Body of pancreas (tissue), 4 donors: ENCODE results near the gene NUP93. TPM values are rescaled to one million over a fixed set of nuclear protein-coding genes. Genes with fewer than 3 reads are reported as not detected.
"Not testable (repeated sequence)": the region's sequence is repeated elsewhere in the genome, so short reads cannot be mapped to it uniquely, and the experiment has no call there.

Experiments used
- ATAC-seq: fragments of 150-250 bp; one replicate; pipeline ENCODE4 v1.9.1; 2016
- DNase-seq, 4 donors: peaks; one replicate each; pipeline ENCODE4 v3.0.0-alpha.2; 2019
- H3K27ac ChIP-seq, 4 donors: fragments of 200-600 bp; sonication (generic); 1 replicate in 3 of 4; 2 replicates in 1 of 4; pipeline versions ENCODE4 v1.5.1 to v1.6.1; 2016 to 2019; ENCODE audit warnings: mild to moderate bottlenecking in 1 of 4, mixed read lengths in 1 of 4, moderate library complexity in 1 of 4
- H3K27me3 ChIP-seq, 2 donors: fragments of 200-600 bp; sonication (generic); one replicate each; pipeline ENCODE4 v1.6.0; 2016; ENCODE audit warnings: mild to moderate bottlenecking in 1 of 2
- H3K36me3 ChIP-seq, 2 donors: fragments of 200-600 bp; sonication (generic); replicated peaks in 1 of 2; 2 replicates each; pipeline ENCODE4 v1.5.1; 2016; ENCODE audit warnings: low read depth in 2 of 2; ENCODE audit not compliant: insufficient read depth in 1 of 2
- H3K4me1 ChIP-seq: fragments of 200-600 bp; sonication (generic); one replicate; pipeline ENCODE4 v1.6.0; 2016
- H3K4me3 ChIP-seq, 2 donors: fragments of 200-600 bp; sonication (generic); 1 replicate in 1 of 2; 2 replicates in 1 of 2; pipeline ENCODE4 v1.5.1; 2016 to 2019
- H3K9me3 ChIP-seq, 3 donors: fragments of 200-600 bp; sonication (generic); 1 replicate in 2 of 3; 2 replicates in 1 of 3; pipeline ENCODE4 v1.5.1; 2016
- CTCF ChIP-seq, 7 experiments: fragments of 450-650 bp in 4 of 7; fragments of 200-600 bp in 3 of 7; sonication (generic) in 3 of 7; IDR thresholded peaks; one replicate each; pipeline ENCODE4 v1.5.1; 2016 to 2019; ENCODE audit warnings: antibody characterized with exemption in 7 of 7
- POLR2A ChIP-seq, 3 donors: fragments of 450-650 bp; IDR thresholded peaks; one replicate each; pipeline ENCODE4 v1.6.1; 2016; ENCODE audit warnings: antibody characterized with exemption in 3 of 3, mild to moderate bottlenecking in 2 of 3
- WGBS, 2 donors: methylation state at CpG; one replicate each; pipeline ENCODE4 v1.1.5; 2017; 5-methylcytosine and 5-hydroxymethylcytosine counted together
- intact Hi-C: fragments of 100-400 bp; cut with DNase I; formaldehyde crosslinking; loops from one replicate; pipeline ENCODE4 v1.15.1; 2023
- total RNA-seq, 2 donors: library from RNA; depleted of rRNA; stranded (reverse); fragments of >200 nt; gene quantifications; one replicate each; pipeline ENCODE4 v1.1.0, GENCODE V29; 2016

Gene NUP93
- total RNA-seq, 2 donors from 2014 or later: 12.2 to 19.1 TPM

GRCh38 chr16:56810954-56811353 lies 81.0 kb downstream of the NUP93 start:
- no peak for TF ChIP-seq POLR2A (IDR thresholded peaks at IDR 0.05)
- no peak for TF ChIP-seq CTCF (IDR thresholded peaks at IDR 0.05)
- no peaks in the 10 kb centered on the region for H3K27me3 ChIP-seq
- ATAC-seq: no peak
- DNase-seq: no peak
- H3K36me3 ChIP-seq: no peaks in the 10 kb centered on the region
- intact Hi-C loops: no loop called here
- no peak overlapping the region for H3K4me3 ChIP-seq
- H3K27ac ChIP-seq: no peak overlapping the region
- no peaks in the 10 kb centered on the region for H3K9me3 ChIP-seq
- H3K4me1 ChIP-seq: peaks cover 18% of the 10 kb centered on the region

- intact Hi-C loops, H3K4me3 ChIP-seq, H3K9me3 ChIP-seq, DNase-seq, H3K27me3 ChIP-seq, H3K27ac ChIP-seq, H3K36me3 ChIP-seq, ATAC-seq: not testable (repeated sequence)
- H3K4me1 ChIP-seq: peaks cover 20% of the 10 kb centered on the region
- 92 to 93% methylated on average over 5 of the region's 5 CpGs for WGBS, 2 donors
Measured at GRCh38 chr16:56811602-56812001, 81.7 kb downstream of the NUP93 start.

- no peaks in the 10 kb centered on the region for H3K9me3 ChIP-seq
- DNase-seq (no peak), ATAC-seq (no peak)
- intact Hi-C loops: no loop called here
- H3K36me3 ChIP-seq: no peaks in the 10 kb centered on the region
- no peaks in the 10 kb centered on the region for H3K27me3 ChIP-seq
- no peak overlapping the region for H3K27ac ChIP-seq
- no peak overlapping the region for H3K4me3 ChIP-seq
- TF ChIP-seq CTCF (IDR thresholded peaks at IDR 0.05): no peak
- no peak for TF ChIP-seq POLR2A (IDR thresholded peaks at IDR 0.05)
- peaks cover 20% of the 10 kb centered on the region for H3K4me1 ChIP-seq
Measured at GRCh38 chr16:56812884-56813283, 83.0 kb downstream of the NUP93 start.

GRCh38 chr16:56814537-56815432 lies 84.9 kb downstream of the NUP93 start:
- Histone ChIP-seq H3K27ac (peak overlapping the region in 3 of 4 donors; percentile 8 to 67 (median 52)), H3K4me1 (peaks cover 20% of the 10 kb centered on the region), H3K36me3 (no peaks in the 10 kb centered on the region), H3K9me3 (no peaks in the 10 kb centered on the region), H3K27me3 (no peaks in the 10 kb centered on the region), H3K4me3 (no peak overlapping the region)
- ATAC-seq: peak; percentile 70
- TF ChIP-seq POLR2A (IDR thresholded peaks at IDR 0.05) (no peak), CTCF (IDR thresholded peaks at IDR 0.05) (no peak)
- WGBS, 2 donors: 72 to 78% methylated on average over 9 of the region's 9 CpGs
- intact Hi-C loops: no loop called here
- peak in 2 of 4 donors; percentile 9 to 18 for DNase-seq

- Histone ChIP-seq H3K4me1 (peaks cover 20% of the 10 kb centered on the region), H3K27ac (peak overlapping the region in 2 of 4 donors; percentile 14 to 67), H3K36me3 (no peaks in the 10 kb centered on the region), H3K4me3 (no peak overlapping the region), H3K9me3 (no peaks in the 10 kb centered on the region), H3K27me3 (no peaks in the 10 kb centered on the region)
- DNase-seq (peak in 2 of 4 donors; percentile 23 to 26), ATAC-seq (peak; percentile 32)
- TF ChIP-seq POLR2A (IDR thresholded peaks at IDR 0.05) (no peak), CTCF (IDR thresholded peaks at IDR 0.05) (no peak)
- intact Hi-C loops: no loop called here
Measured at GRCh38 chr16:56815721-56816120, 85.8 kb downstream of the NUP93 start.
